Liver (tissue), 9 donors: Measurements from ENCODE around the gene FARS2. TPM values are rescaled to one million over a fixed set of nuclear protein-coding genes. Genes with fewer than 3 reads are reported as not detected.
A peak's percentile ranks its signal among the peaks of the same experiment; 100 is the strongest.

Experiments used
- DNase-seq: peaks from one replicate; pipeline ENCODE4 v3.0.0-alpha.2; 2017; ENCODE audit warnings: low spot score
- H3K27ac ChIP-seq, 2 donors: one replicate each; pipeline ENCODE4 v1.7.0; 2013; ENCODE audit warnings: inconsistent platforms in 2 of 2, low read length in 2 of 2, control low read depth in 1 of 2, low read depth in 1 of 2, mild to moderate bottlenecking in 1 of 2
- H3K27me3 ChIP-seq, 4 donors: one replicate each; pipeline versions ENCODE4 v1.6.1 to v1.7.0; 2013; ENCODE audit warnings: low read length in 3 of 4, inconsistent platforms in 1 of 4, mild to moderate bottlenecking in 1 of 4, moderate library complexity in 1 of 4; ENCODE audit not compliant: control insufficient read depth in 4 of 4, insufficient read depth in 4 of 4
- H3K36me3 ChIP-seq, 4 donors: one replicate each; pipeline versions ENCODE4 v1.6.1 to v1.7.0; 2013; ENCODE audit warnings: low read length in 3 of 4, mild to moderate bottlenecking in 3 of 4, low read depth in 1 of 4, moderate library complexity in 1 of 4; ENCODE audit not compliant: control insufficient read depth in 4 of 4, insufficient read depth in 3 of 4
- H3K4me1 ChIP-seq, 4 donors: one replicate each; pipeline versions ENCODE4 v1.6.1 to v1.7.0; 2013; ENCODE audit warnings: low read length in 3 of 4, mild to moderate bottlenecking in 3 of 4, moderate library complexity in 1 of 4; ENCODE audit not compliant: control insufficient read depth in 4 of 4, insufficient read depth in 4 of 4
- H3K4me3 ChIP-seq, 3 donors: one replicate each; pipeline versions ENCODE4 v1.6.1 to v1.7.0; 2013; ENCODE audit warnings: low read length in 3 of 3, control low read depth in 1 of 3, low read depth in 1 of 3, mild to moderate bottlenecking in 1 of 3
- H3K9ac ChIP-seq, 2 donors: one replicate each; pipeline ENCODE4 v1.7.0; 2013; ENCODE audit warnings: low read length in 2 of 2, mild to moderate bottlenecking in 2 of 2, moderate library complexity in 2 of 2, control low read depth in 1 of 2, low read depth in 1 of 2
- H3K9me3 ChIP-seq, 4 donors: one replicate each; pipeline versions ENCODE4 v1.6.1 to v1.7.0; 2013; ENCODE audit warnings: low read length in 3 of 4; ENCODE audit not compliant: control insufficient read depth in 4 of 4
- CTCF ChIP-seq: fragments of 150-350 bp; IDR thresholded peaks from 2 replicates; pipeline ENCODE4 v1.5.1; 2017; ENCODE audit warnings: improper control_type of control experiment, low read depth, low read length; ENCODE audit not compliant: missing input control
- EGR1 ChIP-seq, 2 donors: IDR thresholded peaks; 2 replicates each; pipeline ENCODE4 v1.6.1; 2016 to 2018; ENCODE audit warnings: antibody characterized with exemption in 2 of 2, low read depth in 2 of 2
- GABPA ChIP-seq, 2 donors: IDR thresholded peaks in 1 of 2; conservative IDR thresholded peaks in 1 of 2; 2 replicates each; pipeline ENCODE4 v1.6.1; 2016; ENCODE audit warnings: antibody characterized with exemption in 2 of 2, mild to moderate bottlenecking in 1 of 2, moderate library complexity in 1 of 2
- JUND ChIP-seq, 2 donors: IDR thresholded peaks; 2 replicates each; pipeline ENCODE4 v1.6.1; 2016; ENCODE audit warnings: antibody characterized with exemption in 2 of 2
- NR2F2 ChIP-seq: IDR thresholded peaks from 2 replicates; pipeline ENCODE4 v1.6.1; 2016; ENCODE audit warnings: antibody characterized with exemption
- RAD21 ChIP-seq, 2 donors: IDR thresholded peaks; 2 replicates each; pipeline ENCODE4 v1.6.1; 2016; ENCODE audit warnings: antibody characterized with exemption in 2 of 2, mild to moderate bottlenecking in 2 of 2
- REST ChIP-seq: IDR thresholded peaks from 2 replicates; pipeline ENCODE4 v1.6.1; 2016; ENCODE audit warnings: antibody characterized with exemption, mild to moderate bottlenecking
- TAF1 ChIP-seq: conservative IDR thresholded peaks from 2 replicates; pipeline ENCODE4 v1.6.1; 2016; ENCODE audit warnings: antibody characterized with exemption, mild to moderate bottlenecking
- ZBTB33 ChIP-seq: IDR thresholded peaks from 2 replicates; pipeline ENCODE4 v1.6.1; 2016; ENCODE audit warnings: antibody characterized with exemption
- WGBS: extraction: QIAGEN DNeasy Blood & Tissue Kit; methylation state at CpG from one replicate; pipeline ENCODE4 v1.1.7; 2013; 5-methylcytosine and 5-hydroxymethylcytosine counted together
- polyA plus RNA-seq, 2 donors: library from polyadenylated mRNA; stranded (reverse) in 1 of 2; unstranded in 1 of 2; fragments of 200-250 nt in 1 of 2; fragments of >200 nt in 1 of 2; fragmentation: Nextera tagmentation in 1 of 2; extraction: Ambion mirVana in 1 of 2; gene quantifications; one replicate each; pipeline versions ENCODE4 v1.2.1 to v1.2.3, GENCODE V29; 2013 to 2015
- total RNA-seq, 2 donors: library from RNA; depleted of rRNA; stranded (reverse); fragments of >200 nt; gene quantifications; one replicate each; pipeline ENCODE4 v1.2.3, GENCODE V29; 2014
- donor health status: healthy.
- donor health status: healthy.
- donor health status: healthy.
- donor health status: healthy.
- donor health status: healthy.

FARS2 gene
- total and polyA plus RNA-seq, 4 donors: 7.8 to 25.9 (median 11.2) TPM

- Histone ChIP-seq H3K36me3 (no peaks in the 10 kb centered on the region), H3K27ac (no peak overlapping the region), H3K27me3 (no peaks in the 10 kb centered on the region), H3K9me3 (no peaks in the 10 kb centered on the region), H3K9ac (no peak overlapping the region), H3K4me3 (no peak overlapping the region), H3K4me1 (no peaks in the 10 kb centered on the region)
- no peak for TF ChIP-seq TAF1
- TF ChIP-seq REST: peak; percentile 99
- peak; percentile 76 to 84 for TF ChIP-seq RAD21 (IDR thresholded peaks at IDR 0.05)
- peak; percentile 49 for TF ChIP-seq CTCF
- DNase-seq: no peak
- 84% methylated on average over 5 of the region's 5 CpGs for WGBS
Measured at GRCh38 chr6:5422321-5422915, 161.1 kb downstream of the FARS2 start.

- H3K4me3 ChIP-seq: no peak overlapping the region
- no peak for DNase-seq
- no peaks in the 10 kb centered on the region for H3K27me3 ChIP-seq
- 97% methylated on average over 4 of the region's 4 CpGs for WGBS
- TF ChIP-seq GABPA (IDR thresholded peaks at IDR 0.05 in 1 of 2, conservative IDR thresholded peaks at IDR 0.05 in 1 of 2) (no peak), ZBTB33 (no peak), JUND (IDR thresholded peaks at IDR 0.05) (no peak)
- H3K27ac ChIP-seq: no peak overlapping the region
- no peaks in the 10 kb centered on the region for H3K9me3 ChIP-seq
- no peaks in the 10 kb centered on the region for H3K36me3 ChIP-seq
- no peaks in the 10 kb centered on the region for H3K4me1 ChIP-seq
- no peak overlapping the region for H3K9ac ChIP-seq
Measured at GRCh38 chr6:5423251-5423650, 161.9 kb downstream of the FARS2 start.

GRCh38 chr6:5424726-5425125 lies 163.4 kb downstream of the FARS2 start:
- Histone ChIP-seq H3K4me1 (no peaks in the 10 kb centered on the region), H3K4me3 (no peak overlapping the region), H3K27ac (no peak overlapping the region), H3K9me3 (no peaks in the 10 kb centered on the region), H3K27me3 (no peaks in the 10 kb centered on the region), H3K9ac (no peak overlapping the region), H3K36me3 (no peaks in the 10 kb centered on the region)
- 95% methylated on average over 6 of the region's 6 CpGs for WGBS
- DNase-seq: no peak
- TF ChIP-seq RAD21 (IDR thresholded peaks at IDR 0.05) (no peak), ZBTB33 (no peak), GABPA (IDR thresholded peaks at IDR 0.05 in 1 of 2, conservative IDR thresholded peaks at IDR 0.05 in 1 of 2) (no peak), EGR1 (IDR thresholded peaks at IDR 0.05; ENCODE audit: low read depth in 2 of 2) (no peak), CTCF (no peak), NR2F2 (no peak)
